ENCODE results near the gene NKAIN2. TPM values are rescaled to one million over a fixed set of nuclear protein-coding genes. Genes with fewer than 3 reads are reported as not detected.

The NKAIN2 gene
- total and polyA plus RNA-seq, 8 donors: 9.5 to 23.4 (median 18.9) TPM; not detected in 2

DNA sequence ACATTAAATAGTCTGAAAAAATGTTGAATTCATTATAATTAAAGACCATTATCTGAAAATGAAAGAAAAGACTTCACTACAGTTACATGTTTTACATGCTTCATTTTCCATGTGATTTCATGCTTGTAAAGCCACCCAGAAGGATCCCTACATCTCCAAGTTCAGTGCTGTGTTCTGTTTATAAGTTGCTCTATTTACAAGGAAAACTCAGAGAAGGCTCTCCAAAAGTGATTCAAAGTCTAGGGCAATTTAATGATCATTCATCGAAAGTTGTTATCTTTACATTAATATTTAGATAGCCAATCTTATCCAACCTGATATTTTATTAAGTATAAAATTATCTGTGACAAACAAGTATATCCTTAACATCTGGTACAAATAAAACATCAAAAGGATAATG is 663.7 kb downstream of the NKAIN2 start:
- H3K4me1 ChIP-seq: no peaks in the 10 kb centered on the region
- peak in 1 of 4 donors; percentile 33 for DNase-seq
- no peak for ATAC-seq
- TF ChIP-seq, protein P1, sequence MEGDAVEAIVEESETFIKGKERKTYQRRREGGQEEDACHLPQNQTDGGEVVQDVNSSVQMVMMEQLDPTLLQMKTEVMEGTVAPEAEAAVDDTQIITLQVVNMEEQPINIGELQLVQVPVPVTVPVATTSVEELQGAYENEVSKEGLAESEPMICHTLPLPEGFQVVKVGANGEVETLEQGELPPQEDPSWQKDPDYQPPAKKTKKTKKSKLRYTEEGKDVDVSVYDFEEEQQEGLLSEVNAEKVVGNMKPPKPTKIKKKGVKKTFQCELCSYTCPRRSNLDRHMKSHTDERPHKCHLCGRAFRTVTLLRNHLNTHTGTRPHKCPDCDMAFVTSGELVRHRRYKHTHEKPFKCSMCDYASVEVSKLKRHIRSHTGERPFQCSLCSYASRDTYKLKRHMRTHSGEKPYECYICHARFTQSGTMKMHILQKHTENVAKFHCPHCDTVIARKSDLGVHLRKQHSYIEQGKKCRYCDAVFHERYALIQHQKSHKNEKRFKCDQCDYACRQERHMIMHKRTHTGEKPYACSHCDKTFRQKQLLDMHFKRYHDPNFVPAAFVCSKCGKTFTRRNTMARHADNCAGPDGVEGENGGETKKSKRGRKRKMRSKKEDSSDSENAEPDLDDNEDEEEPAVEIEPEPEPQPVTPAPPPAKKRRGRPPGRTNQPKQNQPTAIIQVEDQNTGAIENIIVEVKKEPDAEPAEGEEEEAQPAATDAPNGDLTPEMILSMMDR (IDR thresholded peaks at IDR 0.05): no peak
- no peaks in the 10 kb centered on the region for H3K36me3 ChIP-seq
- H3K27ac ChIP-seq: no peak overlapping the region
- no peaks in the 10 kb centered on the region for H3K9me3 ChIP-seq
- no peaks in the 10 kb centered on the region for H3K27me3 ChIP-seq
- intact Hi-C loops (cut with DNase I): no loop called here
- no peak overlapping the region for H3K4me3 ChIP-seq

DNA sequence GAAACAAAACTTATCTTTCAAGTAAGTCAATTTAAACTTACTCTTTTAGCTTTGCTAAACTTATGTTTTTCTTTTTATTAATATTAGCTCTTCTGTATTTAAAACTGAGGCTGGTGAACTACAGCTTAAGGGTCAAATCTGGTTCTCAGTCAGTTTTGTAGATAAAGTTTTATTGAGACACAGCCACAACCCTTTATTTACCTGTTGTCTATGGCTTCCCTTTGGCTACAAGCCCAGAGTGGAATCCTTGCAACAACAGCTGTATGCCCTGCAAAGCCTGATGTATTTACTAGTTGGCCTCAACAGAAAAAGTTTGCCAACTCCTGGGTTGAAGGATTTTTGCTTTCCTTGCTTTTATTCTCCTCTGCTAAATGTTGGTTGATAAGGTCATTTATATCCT is 667.1 kb downstream of the NKAIN2 start:
- DNase-seq (no peak), ATAC-seq (no peak)

DNA sequence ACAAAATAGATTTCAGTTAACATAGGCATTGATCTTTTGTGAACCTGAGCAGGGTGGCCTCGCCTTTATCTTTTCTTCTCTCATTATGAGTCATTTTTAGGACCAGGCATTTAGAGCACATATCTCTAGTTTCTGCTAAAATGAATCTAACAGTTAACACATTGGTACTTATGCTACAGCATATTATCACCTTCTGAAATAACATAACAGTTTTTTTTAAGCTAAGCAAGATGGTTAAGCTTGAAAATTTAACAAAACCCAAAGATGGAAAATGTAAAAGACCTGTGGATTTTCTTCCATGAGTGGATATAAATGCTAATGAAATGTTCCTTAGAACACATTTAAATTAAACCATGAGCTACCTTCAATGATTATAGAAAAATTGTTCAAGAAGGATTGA is 671.5 kb downstream of the NKAIN2 start:
- no peaks in the 10 kb centered on the region for H3K4me1 ChIP-seq
- H3K27ac ChIP-seq: no peak overlapping the region
- no peak overlapping the region for H3K4me3 ChIP-seq
- H3K27me3 ChIP-seq: no peaks in the 10 kb centered on the region
- no peaks in the 10 kb centered on the region for H3K36me3 ChIP-seq
- no peak for DNase-seq
- ATAC-seq: no peak
- no peaks in the 10 kb centered on the region for H3K9me3 ChIP-seq
- intact Hi-C loops (cut with DNase I): no loop called here
- TF ChIP-seq, protein P1 (IDR thresholded peaks at IDR 0.05): no peak

More for the DNA sequence above, 667.1 kb downstream of the NKAIN2 start:
- Histone ChIP-seq H3K4me1 (no peaks in the 10 kb centered on the region), H3K9me3 (no peaks in the 10 kb centered on the region), H3K36me3 (no peaks in the 10 kb centered on the region), H3K27ac (no peak overlapping the region), H3K27me3 (no peaks in the 10 kb centered on the region), H3K4me3 (no peak overlapping the region)
- intact Hi-C loops (cut with DNase I): no loop called here
- TF ChIP-seq, protein P1 (IDR thresholded peaks at IDR 0.05): no peak

DNA sequence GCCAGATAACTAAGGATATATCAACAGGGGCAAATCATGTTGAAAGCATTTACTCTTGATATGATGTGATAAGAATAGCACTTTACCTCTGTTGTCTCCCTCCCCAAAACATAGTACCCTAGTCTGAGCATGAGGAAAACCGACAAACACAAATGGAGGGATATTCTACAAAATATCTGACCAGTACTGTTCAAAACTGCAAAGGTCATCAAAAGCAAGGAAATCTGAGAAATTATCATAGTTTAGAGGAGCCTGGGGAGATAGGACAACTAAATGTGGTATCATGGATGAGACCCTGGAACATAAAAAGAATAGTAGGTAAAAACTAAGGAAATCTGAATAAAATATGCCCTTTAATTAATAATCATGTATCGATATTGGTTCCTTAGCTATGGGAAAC is 675.2 kb downstream of the NKAIN2 start:
- H3K27ac ChIP-seq: no peak overlapping the region
- no peaks in the 10 kb centered on the region for H3K9me3 ChIP-seq
- TF ChIP-seq, protein P1 (IDR thresholded peaks at IDR 0.05): no peak
- H3K4me3 ChIP-seq: no peak overlapping the region
- ATAC-seq: no peak
- intact Hi-C loops (cut with DNase I): no loop called here
- DNase-seq: no peak
- no peaks in the 10 kb centered on the region for H3K27me3 ChIP-seq
- no peaks in the 10 kb centered on the region for H3K36me3 ChIP-seq
- H3K4me1 ChIP-seq: no peaks in the 10 kb centered on the region

DNA sequence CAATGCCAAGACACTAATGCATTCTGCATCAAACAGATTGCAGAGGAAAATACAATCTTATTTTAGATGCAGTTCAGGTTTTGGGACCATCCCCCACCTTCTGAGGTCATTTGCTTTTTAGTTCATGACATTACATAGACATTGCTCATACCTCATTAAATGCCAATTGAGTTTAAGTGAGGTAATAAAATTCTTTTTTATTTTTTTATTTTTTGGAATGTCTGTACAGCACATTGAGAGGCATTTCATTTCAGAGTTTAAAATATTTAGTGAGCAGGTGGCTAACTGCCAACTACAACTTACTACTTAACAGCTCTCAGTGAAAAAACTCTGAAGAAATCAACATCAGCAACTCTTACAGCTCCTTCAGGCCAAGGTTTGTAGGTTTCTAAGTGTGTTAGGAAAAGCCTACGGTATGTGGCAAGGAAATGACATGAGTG is 676.3 kb downstream of the NKAIN2 start:
- no peaks in the 10 kb centered on the region for H3K36me3 ChIP-seq
- no peaks in the 10 kb centered on the region for H3K9me3 ChIP-seq
- H3K4me3 ChIP-seq: no peak overlapping the region
- H3K4me1 ChIP-seq: no peaks in the 10 kb centered on the region
- DNase-seq: peak in 2 of 4 donors; percentile 25 to 57
- ATAC-seq: peak; percentile 87
- H3K27ac ChIP-seq: no peak overlapping the region
- intact Hi-C loops (cut with DNase I): no loop called here
- H3K27me3 ChIP-seq: no peaks in the 10 kb centered on the region
- TF ChIP-seq, protein P1 (IDR thresholded peaks at IDR 0.05): no peak
